ENCODE results near the gene GTF3C5. TPM values are rescaled to one million over a fixed set of nuclear protein-coding genes. Genes with fewer than 3 reads are reported as not detected.
"Not testable (repeated sequence)": the region's sequence is repeated elsewhere in the genome, so short reads cannot be mapped to it uniquely, and the experiment has no call there.

GTF3C5 gene
- total RNA-seq, 2 experiments from 2014 or later = 49.0 to 52.4 TPM

DNA sequence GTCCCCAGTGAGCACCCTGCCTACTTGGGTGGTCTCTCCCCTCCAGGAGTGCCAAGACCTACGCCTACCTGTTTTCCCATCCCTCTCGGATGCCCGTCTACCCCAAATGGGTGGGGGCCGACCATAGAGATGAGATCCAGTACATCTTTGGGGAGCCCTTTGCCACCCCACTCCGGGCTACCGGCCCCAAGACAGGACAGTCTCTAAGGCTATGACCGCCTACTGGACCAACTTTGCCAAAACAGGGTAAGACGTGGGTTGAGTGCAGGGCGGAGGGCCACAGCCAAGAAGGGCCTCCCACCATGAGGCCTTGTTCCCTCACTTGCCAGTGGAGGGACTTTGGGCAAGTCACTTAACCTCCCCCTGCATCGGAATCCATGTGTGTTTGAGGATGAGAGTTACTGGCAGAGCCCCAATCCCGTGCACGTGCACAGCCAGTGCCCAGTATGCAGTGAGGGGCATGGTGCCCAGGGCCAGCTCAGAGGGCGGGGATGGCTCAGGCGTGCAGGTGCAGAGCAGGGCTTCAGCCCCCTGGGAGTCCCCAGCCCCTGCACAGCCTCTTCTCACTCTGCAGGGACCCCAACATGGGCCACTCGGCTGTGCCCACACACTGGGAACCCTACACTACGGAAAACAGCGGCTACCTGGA, 55.5 kb downstream of the GTF3C5 start:
- H3K4me3 Mint-ChIP-seq; H3K27me3 Mint-ChIP-seq; H3K36me3 ChIP-seq (ENCODE audit: insufficient read depth, low read length); H3K27ac ChIP-seq (ENCODE audit: low read depth in 1 of 2, low read length in 2 of 2); POLR2A ChIA-PET; DNase-seq; CTCF ChIA-PET; H3K36me3 Mint-ChIP-seq (ENCODE audit: low read depth); H3K9me3 Mint-ChIP-seq; H3K4me1 ChIP-seq (ENCODE audit: insufficient read depth, low read length); H3K27me3 ChIP-seq (ENCODE audit: control insufficient read depth in 1 of 2, insufficient read depth in 2 of 2, low read length in 2 of 2); H3K4me1 Mint-ChIP-seq (ENCODE audit: low read depth); H3K27ac Mint-ChIP-seq; H3K4me3 ChIP-seq (ENCODE audit: low read length); H3K9me3 ChIP-seq (ENCODE audit: control insufficient read depth in 1 of 2, insufficient read depth in 1 of 2, low read length in 2 of 2); ATAC-seq (ENCODE audit: poor library complexity): not testable (repeated sequence)
- intact Hi-C loops (cut with DNase I, micrococcal nuclease) = loop anchor here in 1 of 2 experiments (2.0 kb wide), 1 partner anchor 18 kb away; no protein-coding TSS in a partner anchor

DNA sequence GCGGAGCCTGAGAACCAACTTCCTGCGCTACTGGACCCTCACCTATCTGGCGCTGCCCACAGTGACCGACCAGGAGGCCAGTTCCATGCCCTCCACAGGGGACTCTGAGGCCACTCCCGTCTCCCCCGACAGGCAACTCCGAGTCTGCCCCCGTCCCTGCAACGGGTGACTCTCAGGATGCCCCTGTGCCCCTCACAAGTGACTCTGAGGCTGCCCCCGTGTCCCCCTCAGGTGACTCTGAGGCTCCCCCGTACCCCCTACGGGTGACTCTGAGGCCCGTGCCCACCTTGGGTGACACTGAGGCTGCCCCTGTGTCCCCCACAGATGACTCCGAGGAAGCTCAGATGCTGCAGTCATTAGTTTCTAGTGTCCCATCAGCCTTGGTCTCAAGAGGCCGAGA, 56.1 kb downstream of the GTF3C5 start:
- Mint-ChIP-seq H3K27me3 (no peaks in the 10 kb centered on the region), H3K36me3 (ENCODE audit: low read depth) (no peaks in the 10 kb centered on the region), H3K27ac (no peak overlapping the region), H3K4me1 (ENCODE audit: low read depth) (no peaks in the 10 kb centered on the region), H3K9me3 (no peaks in the 10 kb centered on the region), H3K4me3 (no peak overlapping the region)
- H3K9me3 ChIP-seq (ENCODE audit: control insufficient read depth in 1 of 2, insufficient read depth in 1 of 2, low read length in 2 of 2) = no peaks in the 10 kb centered on the region
- intact Hi-C loops (cut with DNase I, micrococcal nuclease) = loop anchor here in 1 of 2 experiments (2.0 kb wide), 1 partner anchor 18 kb away; no protein-coding TSS in a partner anchor
- no peaks in the 10 kb centered on the region for H3K4me1 ChIP-seq (ENCODE audit: insufficient read depth, low read length)
- ChIA-PET CTCF (no interaction called here), POLR2A (no interaction called here)
- no peaks in the 10 kb centered on the region for H3K36me3 ChIP-seq (ENCODE audit: insufficient read depth, low read length)
- no peak overlapping the region for H3K4me3 ChIP-seq (ENCODE audit: low read length)
- no peak for TF ChIP-seq CTCF (IDR thresholded peaks at IDR 0.05)
- ATAC-seq (ENCODE audit: poor library complexity) (no peak), DNase-seq (no peak)
- no peaks in the 10 kb centered on the region for H3K27me3 ChIP-seq (ENCODE audit: control insufficient read depth in 1 of 2, insufficient read depth in 2 of 2, low read length in 2 of 2)
- H3K27ac ChIP-seq (ENCODE audit: low read depth in 1 of 2, low read length in 2 of 2) = no peak overlapping the region

DNA sequence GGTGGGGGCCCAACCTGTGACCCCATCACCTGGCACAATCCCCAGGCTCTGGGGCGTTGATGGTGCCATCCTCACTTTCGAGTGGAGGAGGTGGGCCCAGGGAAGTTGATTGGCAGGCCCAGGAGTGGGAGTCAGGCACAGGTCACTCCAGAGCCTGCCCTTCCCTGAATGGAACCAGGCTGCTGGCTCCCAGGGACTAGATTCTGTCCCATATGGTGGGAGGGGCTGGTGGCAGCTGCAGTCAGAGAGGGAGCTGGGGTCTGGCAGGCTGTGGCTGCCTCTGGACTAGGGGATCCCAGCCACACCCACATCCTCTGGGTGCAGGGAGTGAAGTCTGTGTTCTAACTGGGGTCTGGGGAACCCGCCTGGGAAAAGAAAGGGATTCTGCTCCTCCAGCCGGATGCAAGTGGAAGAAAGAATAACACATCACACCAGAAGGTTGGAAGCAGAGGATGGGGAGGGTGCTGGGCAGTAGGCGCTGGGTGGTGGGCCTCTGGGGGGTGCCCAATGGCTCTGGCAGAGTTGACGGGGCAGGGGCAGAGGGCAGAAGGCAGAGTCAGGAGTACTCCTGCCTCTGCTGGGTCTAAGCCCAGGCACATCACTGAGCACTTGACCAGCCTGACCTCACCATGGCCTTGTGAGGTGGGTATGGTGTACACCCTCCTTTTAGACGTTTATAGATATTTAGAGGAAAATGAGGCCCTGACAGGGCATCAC, 56.8 kb downstream of the GTF3C5 start:
- no peak overlapping the region for H3K27ac ChIP-seq (ENCODE audit: low read depth in 1 of 2, low read length in 2 of 2)
- no peak for TF ChIP-seq CTCF (IDR thresholded peaks at IDR 0.05)
- intact Hi-C loops (cut with DNase I, micrococcal nuclease) = loop anchor here in 1 of 2 experiments (2.0 kb wide), 1 partner anchor 19 kb away; no protein-coding TSS in a partner anchor
- H3K4me1 ChIP-seq (ENCODE audit: insufficient read depth, low read length) = no peaks in the 10 kb centered on the region
- no peaks in the 10 kb centered on the region for H3K9me3 ChIP-seq (ENCODE audit: control insufficient read depth in 1 of 2, insufficient read depth in 1 of 2, low read length in 2 of 2)
- H3K27me3 ChIP-seq (ENCODE audit: control insufficient read depth in 1 of 2, insufficient read depth in 2 of 2, low read length in 2 of 2) = no peaks in the 10 kb centered on the region
- no peaks in the 10 kb centered on the region for H3K4me1 Mint-ChIP-seq (ENCODE audit: low read depth)
- ChIA-PET POLR2A (no interaction called here), CTCF (no interaction called here)
- ATAC-seq (ENCODE audit: poor library complexity) (no peak), DNase-seq (no peak)
- H3K9me3 Mint-ChIP-seq = no peaks in the 10 kb centered on the region
- H3K4me3 ChIP-seq (ENCODE audit: low read length) = no peak overlapping the region
- no peaks in the 10 kb centered on the region for H3K36me3 ChIP-seq (ENCODE audit: insufficient read depth, low read length)
- no peak overlapping the region for H3K4me3 Mint-ChIP-seq
- H3K27me3 Mint-ChIP-seq = no peaks in the 10 kb centered on the region
- no peaks in the 10 kb centered on the region for H3K36me3 Mint-ChIP-seq (ENCODE audit: low read depth)
- no peak overlapping the region for H3K27ac Mint-ChIP-seq
